MG63 (cell line): ENCODE results near the gene OR5AU1. TPM values are rescaled to one million over a fixed set of nuclear protein-coding genes. Genes with fewer than 3 reads are reported as not detected.
A peak's percentile ranks its signal among the peaks of the same experiment; 100 is the strongest.
"Not testable (repeated sequence)": the region's sequence is repeated elsewhere in the genome, so short reads cannot be mapped to it uniquely, and the experiment has no call there.

Experiments
- DNase-seq: peaks from one replicate; pipeline ENCODE4 v3.0.0-alpha.2; 2020
- H3K27me3 ChIP-seq: fragments of 250-450 bp; sonication (Bioruptor Pico); 2 replicates; pipeline ENCODE4 v1.5.1; 2020; ENCODE audit warnings: mild to moderate bottlenecking, moderate library complexity
- H3K36me3 ChIP-seq: fragments of 250-450 bp; sonication (Bioruptor Pico); 2 replicates; pipeline ENCODE4 v1.5.1; 2020; ENCODE audit warnings: mild to moderate bottlenecking, moderate library complexity
- H3K4me3 ChIP-seq: fragments of 250-450 bp; sonication (Bioruptor Pico); 2 replicates; pipeline ENCODE4 v1.5.1; 2020; ENCODE audit warnings: mild to moderate bottlenecking, moderate library complexity
- H3K9me3 ChIP-seq: fragments of 250-450 bp; sonication (Bioruptor Pico); 2 replicates; pipeline ENCODE4 v1.5.1; 2020; ENCODE audit warnings: mild to moderate bottlenecking, moderate library complexity
- total RNA-seq: library from RNA; depleted of rRNA; stranded (reverse); fragments of >200 nt; shearing (Covaris generic); gene quantifications from 2 replicates; pipeline ENCODE4 v1.2.3, GENCODE V29; 2014; ENCODE audit warnings: low replicate concordance

OR5AU1 gene
- total RNA-seq, 1 experiment from 2014 or later: not detected

DNA sequence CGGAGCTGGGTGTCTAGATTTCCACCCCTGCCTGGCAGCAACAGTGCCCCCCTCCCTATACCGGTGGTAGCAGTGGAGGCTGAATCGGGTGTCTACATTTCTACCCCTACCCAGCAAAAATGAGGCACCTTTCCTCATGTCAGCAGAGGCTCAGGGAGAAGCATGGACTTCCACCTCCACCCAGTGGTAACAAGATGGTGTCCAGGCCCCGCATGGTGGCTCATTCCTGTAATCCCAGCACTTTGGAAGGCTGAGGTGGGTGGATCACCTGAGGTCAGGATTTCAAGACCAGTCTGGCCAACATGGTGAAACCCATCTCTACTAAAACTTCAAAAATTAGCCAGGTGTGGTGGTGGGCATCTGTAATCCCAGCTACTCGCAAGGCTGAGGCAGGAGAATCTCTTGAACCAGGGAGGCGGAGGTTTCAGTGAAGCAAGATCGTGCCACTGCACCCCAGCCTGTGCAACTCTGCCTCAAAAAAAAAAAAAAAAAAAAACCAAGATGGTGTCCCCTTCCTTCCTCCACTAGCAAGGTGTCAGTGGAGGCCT is 35.5 kb upstream of the OR5AU1 start:
- no peak for DNase-seq
- H3K36me3 ChIP-seq: no peaks in the 10 kb centered on the region
- no peaks in the 10 kb centered on the region for H3K9me3 ChIP-seq
- H3K27me3 ChIP-seq: no peaks in the 10 kb centered on the region
- H3K4me3 ChIP-seq: no peak overlapping the region

GRCh38 chr14:21185491-21185890 is 29.6 kb upstream of the OR5AU1 start:
- no peak overlapping the region for H3K4me3 ChIP-seq
- no peaks in the 10 kb centered on the region for H3K36me3 ChIP-seq
- peak; percentile 29 for DNase-seq
- H3K27me3 ChIP-seq: no peaks in the 10 kb centered on the region
- 0 out of 2 replicates have a peak, but pooled peaks cover 2% of the 10 kb centered on the region for H3K9me3 ChIP-seq

DNA sequence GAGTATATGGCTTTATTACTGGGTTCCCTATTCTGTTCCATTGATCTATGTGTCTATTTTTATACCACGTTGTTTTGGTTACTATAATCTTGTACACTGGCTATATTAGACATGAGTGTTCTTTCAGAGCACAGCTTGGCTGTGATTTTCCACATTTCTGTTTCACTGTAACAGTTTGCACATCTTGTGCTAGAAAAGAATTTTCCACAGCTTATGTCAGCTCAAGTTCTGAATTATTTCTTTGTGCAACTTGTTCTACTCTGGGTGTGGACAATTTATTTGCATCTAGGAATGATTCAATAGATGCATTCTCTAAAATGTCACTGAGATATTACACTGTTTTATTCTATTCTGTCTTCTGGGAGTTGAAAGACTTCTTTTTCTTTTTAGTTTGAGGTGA is 28.4 kb upstream of the OR5AU1 start:
- H3K27me3 ChIP-seq: no peaks in the 10 kb centered on the region
- H3K9me3 ChIP-seq: 0 out of 2 replicates have a peak, but pooled peaks cover 2% of the 10 kb centered on the region
- H3K4me3 ChIP-seq: no peak overlapping the region
- no peaks in the 10 kb centered on the region for H3K36me3 ChIP-seq
- no peak for DNase-seq

GRCh38 chr14:21182166-21182565 is 26.3 kb upstream of the OR5AU1 start:
- 0 out of 2 replicates have a peak, but pooled peaks cover 2% of the 10 kb centered on the region for H3K9me3 ChIP-seq
- no peak for DNase-seq
- no peaks in the 10 kb centered on the region for H3K36me3 ChIP-seq
- H3K4me3 ChIP-seq: no peak overlapping the region
- no peaks in the 10 kb centered on the region for H3K27me3 ChIP-seq

DNA sequence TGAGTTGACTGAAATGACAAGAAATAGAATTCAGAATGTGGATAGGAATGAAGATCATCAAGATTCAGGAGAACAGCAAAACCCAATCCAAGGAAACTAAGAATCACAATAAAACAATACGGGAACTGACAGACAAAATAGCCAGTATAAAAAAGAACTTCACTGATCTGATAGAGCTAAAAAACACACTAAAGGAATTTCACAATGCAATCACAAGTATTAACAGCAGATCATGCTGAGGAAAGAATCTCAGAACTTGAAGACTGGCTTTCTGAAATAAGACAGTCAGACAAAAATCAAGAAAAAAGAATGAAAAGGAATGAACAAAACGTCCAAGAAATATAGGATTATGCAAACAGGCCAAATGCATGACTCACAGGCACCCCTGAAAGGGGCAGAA is 15.3 kb upstream of the OR5AU1 start:
- DNase-seq: no peak
- H3K9me3 ChIP-seq: no peaks in the 10 kb centered on the region
- H3K27me3 ChIP-seq: no peaks in the 10 kb centered on the region
- H3K36me3 ChIP-seq: no peaks in the 10 kb centered on the region
- no peak overlapping the region for H3K4me3 ChIP-seq

GRCh38 chr14:21169573-21169972 is 13.7 kb upstream of the OR5AU1 start:
- Histone ChIP-seq H3K36me3 (no peaks in the 10 kb centered on the region), H3K4me3 (no peak overlapping the region), H3K27me3 (no peaks in the 10 kb centered on the region), H3K9me3 (no peaks in the 10 kb centered on the region)
- DNase-seq: no peak

- no peaks in the 10 kb centered on the region for H3K36me3 ChIP-seq
- no peaks in the 10 kb centered on the region for H3K9me3 ChIP-seq
- no peak for DNase-seq
- no peak overlapping the region for H3K4me3 ChIP-seq
- no peaks in the 10 kb centered on the region for H3K27me3 ChIP-seq
Measured at GRCh38 chr14:21168055-21168454, 12.2 kb upstream of the OR5AU1 start.

- not testable (repeated sequence) for DNase-seq, H3K4me3 ChIP-seq, H3K27me3 ChIP-seq, H3K9me3 ChIP-seq, H3K36me3 ChIP-seq
Measured at GRCh38 chr14:21165670-21166069, 9.8 kb upstream of the OR5AU1 start.

DNA sequence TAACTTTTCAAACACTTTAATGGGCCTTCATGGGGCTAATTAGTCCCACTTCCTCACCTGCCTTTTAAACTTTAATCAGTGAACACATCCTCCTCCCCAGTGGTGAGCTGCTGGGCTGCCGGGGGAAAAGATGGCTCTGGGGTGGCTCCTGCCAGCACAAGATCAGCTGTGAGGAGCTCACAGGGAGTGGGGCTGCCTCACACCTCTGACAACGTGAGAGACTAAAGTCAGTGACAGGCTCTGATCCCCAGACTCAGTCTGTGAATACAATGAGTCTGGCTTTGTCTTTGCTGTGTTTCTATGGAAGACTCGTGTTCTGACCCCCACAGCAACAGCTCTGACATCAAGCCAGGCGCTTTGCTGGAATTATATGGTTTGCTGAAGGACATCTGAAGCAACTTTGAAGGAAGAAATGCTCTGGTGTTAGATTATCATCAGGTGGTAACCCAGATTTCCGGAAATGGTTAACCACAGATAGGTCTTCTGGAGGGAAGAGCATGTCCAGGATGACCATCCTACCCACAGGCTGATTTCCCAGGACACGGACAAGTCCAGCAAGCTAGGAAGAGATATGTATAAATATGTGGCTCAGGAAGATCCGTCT is 9.2 kb upstream of the OR5AU1 start:
- not testable (repeated sequence) for H3K4me3 ChIP-seq, H3K27me3 ChIP-seq, DNase-seq, H3K36me3 ChIP-seq, H3K9me3 ChIP-seq

DNA sequence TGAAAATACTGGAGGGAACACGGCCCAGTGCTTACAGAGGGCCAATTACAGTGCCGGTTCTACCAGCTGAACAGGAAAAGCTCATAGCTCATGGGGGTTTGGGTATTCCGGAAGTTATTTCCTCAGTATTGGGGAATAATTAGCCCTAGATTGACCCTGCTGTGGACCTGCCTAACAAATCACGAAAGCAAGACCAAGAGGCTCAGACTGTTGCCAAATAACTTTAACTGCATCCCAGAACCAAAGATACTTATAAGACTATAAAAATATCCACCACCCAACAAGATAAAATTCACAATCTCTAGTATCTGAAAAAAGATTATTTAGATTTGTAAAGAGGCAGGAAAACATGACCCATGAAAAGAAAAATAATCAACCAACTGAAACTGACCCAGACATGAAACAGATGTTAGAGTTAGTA is 8.0 kb upstream of the OR5AU1 start:
- no peak for DNase-seq
- Histone ChIP-seq H3K4me3 (no peak overlapping the region), H3K36me3 (no peaks in the 10 kb centered on the region), H3K27me3 (no peaks in the 10 kb centered on the region), H3K9me3 (no peaks in the 10 kb centered on the region)

- Histone ChIP-seq H3K27me3 (no peaks in the 10 kb centered on the region), H3K4me3 (no peak overlapping the region), H3K9me3 (no peaks in the 10 kb centered on the region), H3K36me3 (no peaks in the 10 kb centered on the region)
- DNase-seq: no peak
Measured at GRCh38 chr14:21162081-21162480, 6.2 kb upstream of the OR5AU1 start.

- Histone ChIP-seq H3K36me3 (no peaks in the 10 kb centered on the region), H3K4me3 (no peak overlapping the region), H3K9me3 (no peaks in the 10 kb centered on the region), H3K27me3 (no peaks in the 10 kb centered on the region)
- no peak for DNase-seq
Measured at GRCh38 chr14:21160061-21160610, 4.3 kb upstream of the OR5AU1 start.

- H3K36me3 ChIP-seq, H3K27me3 ChIP-seq, DNase-seq, H3K9me3 ChIP-seq, H3K4me3 ChIP-seq: not testable (repeated sequence)
Measured at GRCh38 chr14:21158175-21158574, 2.3 kb upstream of the OR5AU1 start.

- no peaks in the 10 kb centered on the region for H3K27me3 ChIP-seq
- no peak for DNase-seq
Measured at GRCh38 chr14:21149641-21150367, 6.1 kb downstream of the OR5AU1 start.

GRCh38 chr14:21145437-21145836 is 10.4 kb downstream of the OR5AU1 start:
- DNase-seq: no peak
- H3K4me3 ChIP-seq: no peak overlapping the region
- H3K9me3 ChIP-seq: no peaks in the 10 kb centered on the region
- no peaks in the 10 kb centered on the region for H3K36me3 ChIP-seq
- H3K27me3 ChIP-seq: no peaks in the 10 kb centered on the region

More at GRCh38 chr14:21149641-21150367, 6.1 kb downstream of the OR5AU1 start:
- Histone ChIP-seq H3K4me3 (no peak overlapping the region), H3K36me3 (no peaks in the 10 kb centered on the region), H3K9me3 (no peaks in the 10 kb centered on the region)

DNA sequence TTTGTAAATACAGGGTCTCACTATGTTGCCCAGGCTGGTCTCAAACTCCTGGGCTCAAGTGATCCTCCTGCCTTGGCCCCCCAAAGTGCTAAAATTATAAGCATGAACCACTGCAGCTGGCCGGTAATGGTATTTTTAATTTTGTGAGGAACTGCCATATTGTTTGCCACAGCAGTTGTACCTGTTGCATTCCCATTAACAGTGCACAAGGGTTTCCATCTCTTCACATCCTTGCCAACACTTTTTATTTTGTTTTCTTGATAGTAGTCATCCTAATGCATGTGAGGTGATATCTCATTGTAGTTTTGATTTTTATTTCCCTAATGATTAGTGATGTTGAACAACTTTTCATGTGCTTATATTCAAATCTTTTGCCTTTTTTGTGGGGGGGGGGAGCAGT is 13.5 kb downstream of the OR5AU1 start:
- no peaks in the 10 kb centered on the region for H3K9me3 ChIP-seq
- no peaks in the 10 kb centered on the region for H3K36me3 ChIP-seq
- H3K27me3 ChIP-seq: no peaks in the 10 kb centered on the region
- no peak overlapping the region for H3K4me3 ChIP-seq
- DNase-seq: no peak

DNA sequence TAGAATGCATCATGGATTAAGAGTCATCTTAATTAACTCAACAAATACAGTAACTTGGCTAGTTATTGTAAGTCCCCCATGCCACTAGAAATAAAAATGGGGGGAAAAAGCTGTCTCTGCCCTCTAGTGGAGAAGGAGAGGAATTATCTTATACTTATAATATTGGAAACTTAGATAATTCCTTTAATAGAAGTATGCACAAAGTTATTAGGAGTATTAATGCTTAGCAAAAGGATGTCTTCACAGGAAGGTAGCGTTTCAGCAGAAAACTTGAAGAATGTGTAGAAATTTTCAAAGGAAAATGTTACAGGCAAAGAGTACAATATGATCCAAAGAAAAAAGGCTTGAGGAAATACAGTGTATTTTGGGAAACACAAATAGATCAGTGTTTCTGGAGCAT is 19.8 kb downstream of the OR5AU1 start:
- Histone ChIP-seq H3K36me3 (no peaks in the 10 kb centered on the region), H3K4me3 (no peak overlapping the region), H3K27me3 (no peaks in the 10 kb centered on the region), H3K9me3 (no peaks in the 10 kb centered on the region)
- DNase-seq: no peak

DNA sequence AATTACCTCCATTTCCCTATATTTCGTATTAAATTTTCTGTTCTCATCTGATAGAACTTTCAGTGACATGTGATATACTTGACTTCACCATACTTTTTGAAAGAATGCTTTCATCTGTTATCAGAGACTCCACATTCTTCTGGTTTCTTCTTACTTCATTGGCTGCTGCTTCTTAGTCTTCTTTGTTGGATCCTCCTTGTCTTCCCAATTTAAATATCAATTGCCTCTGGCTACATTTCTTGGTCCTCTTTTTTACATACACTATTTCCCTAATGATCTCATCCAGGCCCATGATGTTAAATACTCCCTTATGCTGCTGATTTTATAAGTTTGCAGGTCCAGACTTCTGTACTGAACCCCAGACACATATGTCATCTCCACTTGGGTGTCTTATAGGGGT is 22.0 kb downstream of the OR5AU1 start:
- Histone ChIP-seq H3K4me3 (no peak overlapping the region), H3K9me3 (no peaks in the 10 kb centered on the region), H3K27me3 (peaks cover 3% of the 10 kb centered on the region; the same call in 1 of the 2 replicates), H3K36me3 (no peaks in the 10 kb centered on the region)
- no peak for DNase-seq
